Right lobe of liver (tissue), 4 donors: ENCODE data around the gene SH3TC2.

Source experiments
- POLR2A ChIP-seq: fragments of 450-650 bp; IDR thresholded peaks from one replicate; pipeline ENCODE4 v1.6.1; 2017; ENCODE audit warnings: antibody characterized with exemption, mild to moderate bottlenecking
- TF ChIP-seq, protein P1 (sequence below), 4 donors: fragments of 200-600 bp in 3 of 4; fragments of 450-650 bp in 1 of 4; IDR thresholded peaks; one replicate each; pipeline versions ENCODE4 v1.5.1 to v1.8.0; 2016 to 2022; ENCODE audit warnings: antibody characterized with exemption in 4 of 4, mild to moderate bottlenecking in 2 of 4
- donor health status: DM: no; HTN: no; CAD: no.
- donor health status: DM: no; HTN: no; CAD: no.
- donor health status: DM: no; HTN: yes; CAD: no.

- TF ChIP-seq, protein P1, sequence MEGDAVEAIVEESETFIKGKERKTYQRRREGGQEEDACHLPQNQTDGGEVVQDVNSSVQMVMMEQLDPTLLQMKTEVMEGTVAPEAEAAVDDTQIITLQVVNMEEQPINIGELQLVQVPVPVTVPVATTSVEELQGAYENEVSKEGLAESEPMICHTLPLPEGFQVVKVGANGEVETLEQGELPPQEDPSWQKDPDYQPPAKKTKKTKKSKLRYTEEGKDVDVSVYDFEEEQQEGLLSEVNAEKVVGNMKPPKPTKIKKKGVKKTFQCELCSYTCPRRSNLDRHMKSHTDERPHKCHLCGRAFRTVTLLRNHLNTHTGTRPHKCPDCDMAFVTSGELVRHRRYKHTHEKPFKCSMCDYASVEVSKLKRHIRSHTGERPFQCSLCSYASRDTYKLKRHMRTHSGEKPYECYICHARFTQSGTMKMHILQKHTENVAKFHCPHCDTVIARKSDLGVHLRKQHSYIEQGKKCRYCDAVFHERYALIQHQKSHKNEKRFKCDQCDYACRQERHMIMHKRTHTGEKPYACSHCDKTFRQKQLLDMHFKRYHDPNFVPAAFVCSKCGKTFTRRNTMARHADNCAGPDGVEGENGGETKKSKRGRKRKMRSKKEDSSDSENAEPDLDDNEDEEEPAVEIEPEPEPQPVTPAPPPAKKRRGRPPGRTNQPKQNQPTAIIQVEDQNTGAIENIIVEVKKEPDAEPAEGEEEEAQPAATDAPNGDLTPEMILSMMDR (IDR thresholded peaks at IDR 0.05) = no peak
- no peak for TF ChIP-seq POLR2A
Observed at GRCh38 chr5:149110406-149110805, 47.5 kb upstream of the SH3TC2 start.
